Skeletal muscle satellite cell (primary cell): Measurements from ENCODE around the gene CDH7. TPM values are rescaled to one million over a fixed set of nuclear protein-coding genes. Genes with fewer than 3 reads are reported as not detected.

ENCODE experiments used
- H3K27me3 ChIP-seq: 2 replicates; pipeline ENCODE4 v1.7.0; 2013; ENCODE audit warnings: low read length; ENCODE audit not compliant: control insufficient read depth, insufficient read depth
- H3K36me3 ChIP-seq: 2 replicates; pipeline ENCODE4 v1.7.0; 2013; ENCODE audit warnings: mild to moderate bottlenecking, control low read depth, low read length; ENCODE audit not compliant: insufficient read depth
- H3K4me1 ChIP-seq: 2 replicates; pipeline ENCODE4 v1.7.0; 2013; ENCODE audit warnings: low read length; ENCODE audit not compliant: control insufficient read depth, insufficient read depth
- H3K4me2 ChIP-seq: 2 replicates; pipeline ENCODE4 v1.7.0; 2013; ENCODE audit warnings: mild to moderate bottlenecking, low read length
- H3K4me3 ChIP-seq: 2 replicates; pipeline ENCODE4 v1.7.0; 2013; ENCODE audit warnings: low read length
- H3K9ac ChIP-seq: 2 replicates; pipeline ENCODE4 v1.7.0; 2013; ENCODE audit warnings: mild to moderate bottlenecking, low read depth, low read length, moderate library complexity
- H3K9me3 ChIP-seq: replicated peaks from 2 replicates; pipeline ENCODE4 v1.7.0; 2013; ENCODE audit warnings: mild to moderate bottlenecking, control low read depth, low read length
- total RNA-seq: library from RNA; depleted of rRNA; stranded (reverse); fragments of >200 nt; gene quantifications from 2 replicates; pipeline ENCODE4 v1.2.3, GENCODE V29; 2012; rRNA removed

Gene CDH7
- total RNA-seq: not detected in 2 replicates

- no peak within 1 kb of the TSS for H3K9ac ChIP-seq
- H3K4me1 ChIP-seq: no peaks in the 10 kb centered on the region
- no peak within 1 kb of the TSS for H3K4me2 ChIP-seq
- no peaks in the 10 kb centered on the region for H3K36me3 ChIP-seq
- no peaks in the 10 kb centered on the region for H3K27me3 ChIP-seq
- H3K4me3 ChIP-seq: no peak within 1 kb of the TSS
- no peaks in the 10 kb centered on the region for H3K9me3 ChIP-seq
These were observed at the start of gene CDH7 for GRCh38 chr18:65750389-65751154. Gene CDH7 (plus strand): TSS chr18:65751012. CDS start chr18:65762843, 11,831 bp downstream.

GRCh38 chr18:65704046-65704445 lies 46.8 kb upstream of the CDH7 start:
- Histone ChIP-seq H3K9ac (no peak overlapping the region), H3K27me3 (no peaks in the 10 kb centered on the region), H3K36me3 (no peaks in the 10 kb centered on the region), H3K4me1 (no peaks in the 10 kb centered on the region), H3K4me3 (no peak overlapping the region), H3K9me3 (peaks cover 8% of the 10 kb centered on the region), H3K4me2 (no peak overlapping the region)

- Histone ChIP-seq H3K36me3 (no peaks in the 10 kb centered on the region), H3K4me3 (no peak overlapping the region), H3K27me3 (no peaks in the 10 kb centered on the region), H3K4me1 (no peaks in the 10 kb centered on the region), H3K4me2 (no peak overlapping the region), H3K9me3 (peaks cover 8% of the 10 kb centered on the region), H3K9ac (no peak overlapping the region)
These were observed 44.2 kb upstream of the CDH7 start for GRCh38 chr18:65706646-65707045.

- no peak overlapping the region for H3K4me2 ChIP-seq
- no peak overlapping the region for H3K4me3 ChIP-seq
- no peaks in the 10 kb centered on the region for H3K36me3 ChIP-seq
- no peaks in the 10 kb centered on the region for H3K4me1 ChIP-seq
- no peak overlapping the region for H3K9ac ChIP-seq
- H3K27me3 ChIP-seq: no peaks in the 10 kb centered on the region
- H3K9me3 ChIP-seq: peaks cover 2% of the 10 kb centered on the region
These were observed 39.3 kb upstream of the CDH7 start for GRCh38 chr18:65711493-65711892.

- H3K9me3 ChIP-seq: no peaks in the 10 kb centered on the region
- no peak overlapping the region for H3K4me3 ChIP-seq
- no peak overlapping the region for H3K4me2 ChIP-seq
- no peaks in the 10 kb centered on the region for H3K27me3 ChIP-seq
- H3K36me3 ChIP-seq: no peaks in the 10 kb centered on the region
- H3K4me1 ChIP-seq: no peaks in the 10 kb centered on the region
- no peak overlapping the region for H3K9ac ChIP-seq
These were observed 29.2 kb upstream of the CDH7 start for GRCh38 chr18:65721619-65722018.

GRCh38 chr18:65725251-65726050 lies 25.4 kb upstream of the CDH7 start:
- Histone ChIP-seq H3K9ac (no peak overlapping the region), H3K4me2 (no peak overlapping the region), H3K9me3 (no peaks in the 10 kb centered on the region), H3K27me3 (no peaks in the 10 kb centered on the region), H3K4me3 (no peak overlapping the region), H3K36me3 (no peaks in the 10 kb centered on the region), H3K4me1 (no peaks in the 10 kb centered on the region)

GRCh38 chr18:65735155-65735554 lies 15.7 kb upstream of the CDH7 start:
- Histone ChIP-seq H3K4me1 (no peaks in the 10 kb centered on the region), H3K36me3 (no peaks in the 10 kb centered on the region), H3K9ac (no peak overlapping the region), H3K9me3 (no peaks in the 10 kb centered on the region), H3K4me3 (no peak overlapping the region), H3K27me3 (no peaks in the 10 kb centered on the region), H3K4me2 (no peak overlapping the region)

GRCh38 chr18:65737471-65737955 lies 13.3 kb upstream of the CDH7 start:
- Histone ChIP-seq H3K9me3 (no peaks in the 10 kb centered on the region), H3K27me3 (no peaks in the 10 kb centered on the region), H3K9ac (no peak overlapping the region), H3K4me2 (no peak overlapping the region), H3K4me1 (no peaks in the 10 kb centered on the region), H3K4me3 (no peak overlapping the region), H3K36me3 (no peaks in the 10 kb centered on the region)

- Histone ChIP-seq H3K9me3 (peaks cover 2% of the 10 kb centered on the region), H3K4me1 (no peaks in the 10 kb centered on the region), H3K27me3 (no peaks in the 10 kb centered on the region), H3K4me3 (no peak overlapping the region), H3K4me2 (no peak overlapping the region), H3K9ac (no peak overlapping the region), H3K36me3 (no peaks in the 10 kb centered on the region)
These were observed 3.9 kb upstream of the CDH7 start for GRCh38 chr18:65746936-65747335.

- Histone ChIP-seq H3K4me3 (no peak overlapping the region), H3K27me3 (no peaks in the 10 kb centered on the region), H3K9me3 (peaks cover 2% of the 10 kb centered on the region), H3K4me2 (no peak overlapping the region), H3K36me3 (no peaks in the 10 kb centered on the region), H3K4me1 (no peaks in the 10 kb centered on the region), H3K9ac (no peak overlapping the region)
These were observed 2.5 kb upstream of the CDH7 start for GRCh38 chr18:65748321-65748720.

GRCh38 chr18:65749841-65750240 lies 971 bp upstream of the CDH7 start:
- H3K27me3 ChIP-seq: no peaks in the 10 kb centered on the region
- H3K4me3 ChIP-seq: no peak overlapping the region
- no peaks in the 10 kb centered on the region for H3K4me1 ChIP-seq
- H3K36me3 ChIP-seq: no peaks in the 10 kb centered on the region
- no peak overlapping the region for H3K4me2 ChIP-seq
- no peak overlapping the region for H3K9ac ChIP-seq
- H3K9me3 ChIP-seq: no peaks in the 10 kb centered on the region
